ENCODE measurements around the gene ZNF157. TPM values are rescaled to one million over a fixed set of nuclear protein-coding genes. Genes with fewer than 3 reads are reported as not detected.

The ZNF157 gene
- total RNA-seq: 5.0 TPM

GRCh38 chrX:47370278-47370677 is at the start of gene ZNF157:
Gene ZNF157 (plus strand): TSS chrX:47370578. CDS start chrX:47370669, 91 bp downstream.

Small RNA genes within 50 kb of the gene (small RNA-seq; reads per million reads assigned to genes)
- 0.21 reads per million for gene SNORA11C (ENCODE audit: low replicate concordance)

Other genes with a start within 250 kb of the ZNF157 start
- 51.3 TPM for gene NDUFB11, start 225.9 kb upstream of the ZNF157 start, total RNA-seq
- gene RBM10, start 225.4 kb upstream of the ZNF157 start, total RNA-seq: 43.2 TPM
- 147 TPM for gene UBA1, start 176.7 kb upstream of the ZNF157 start, total RNA-seq
- 93.6 TPM for gene CDK16, start 151.9 kb upstream of the ZNF157 start, total RNA-seq
- 213 TPM for gene USP11, start 137.6 kb upstream of the ZNF157 start, total RNA-seq
- gene ZNF41, start 112.6 kb downstream of the ZNF157 start, total RNA-seq: 14.7 TPM
- gene ARAF, start 190.6 kb downstream of the ZNF157 start, total RNA-seq: 11.3 TPM
- gene TIMP1, start 211.9 kb downstream of the ZNF157 start, total RNA-seq: 4.4 TPM
- 27.9 TPM for gene SYN1, start 249.3 kb downstream of the ZNF157 start, total RNA-seq